ENCODE results near the gene TRPM4.
"Not testable (repeated sequence)": the region's sequence is repeated elsewhere in the genome, so short reads cannot be mapped to it uniquely, and the experiment has no call there.

TRPM4 gene

DNA sequence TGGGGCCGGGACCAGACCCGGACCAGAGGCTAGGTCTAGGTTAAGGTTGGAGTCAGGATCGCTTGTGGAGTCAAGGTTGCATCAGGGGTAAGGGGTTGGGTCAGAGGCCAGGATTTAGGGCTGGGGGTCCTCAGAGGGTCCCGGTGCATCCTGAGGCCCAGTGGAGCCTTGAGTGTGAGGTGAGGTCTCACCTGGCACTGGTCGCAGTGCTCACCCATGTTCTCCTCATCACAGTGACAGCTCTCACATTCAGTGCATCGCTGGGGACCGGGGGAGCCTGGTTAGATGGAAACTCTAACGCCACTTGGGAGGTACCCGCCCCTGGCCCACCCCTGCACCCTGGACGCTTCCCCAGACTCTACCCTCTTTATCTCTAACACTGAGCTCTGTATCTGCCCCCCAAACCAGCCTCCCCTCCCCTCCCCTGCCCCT lies 5.5 kb upstream of the TRPM4 start:
- DNase-seq: no peak

DNA sequence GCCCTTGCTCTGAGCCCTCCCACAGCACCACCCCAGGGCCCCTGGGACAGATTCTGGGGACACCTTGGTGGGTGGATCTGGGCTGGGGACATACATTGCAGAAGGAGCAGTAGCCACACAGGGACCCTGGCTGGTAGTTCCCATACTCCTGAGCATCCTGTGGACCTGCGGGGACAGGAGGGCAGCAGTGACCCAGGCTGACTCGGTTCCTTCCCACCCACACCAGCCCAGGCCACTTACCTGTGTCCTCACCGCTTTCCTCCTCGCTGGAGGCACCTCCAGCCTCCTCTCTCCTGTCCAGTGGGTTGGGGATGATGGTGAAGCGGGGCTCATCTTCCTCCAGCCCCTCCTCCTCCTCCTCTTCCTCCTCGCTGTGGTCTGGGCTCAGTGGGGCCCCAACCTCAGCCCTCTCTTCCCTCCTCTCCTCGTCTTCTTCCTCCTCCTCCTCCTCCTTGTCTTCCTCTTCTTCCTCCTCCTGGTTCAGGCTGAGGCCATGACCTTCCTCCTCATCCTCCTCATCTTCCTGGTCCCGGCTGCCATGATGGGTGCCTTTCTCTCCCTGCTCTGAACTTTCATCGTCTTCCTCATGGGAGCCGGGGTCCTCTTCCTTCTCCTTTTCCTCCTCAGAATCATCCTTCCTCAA lies 4.3 kb upstream of the TRPM4 start:
- DNase-seq: no peak

DNA sequence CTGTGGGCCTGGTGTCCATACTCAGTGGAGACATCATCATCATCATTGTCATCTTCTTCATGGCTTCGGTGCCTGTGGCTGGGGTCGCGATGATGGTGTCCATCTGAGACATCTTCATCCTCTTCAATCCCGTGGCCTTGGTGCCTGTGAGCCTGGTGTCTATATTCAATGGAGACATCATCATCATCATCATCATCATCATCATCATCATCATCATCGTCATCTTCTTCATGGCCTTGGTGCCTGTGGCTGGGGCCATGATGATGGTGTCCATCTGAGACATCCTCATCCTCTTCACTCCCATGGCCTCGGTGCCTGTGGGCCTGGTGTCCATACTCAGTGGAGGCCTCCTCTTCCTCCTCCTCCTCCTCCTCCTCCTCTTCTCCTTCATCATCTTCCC lies 3.3 kb upstream of the TRPM4 start:
- no peak for DNase-seq

DNA sequence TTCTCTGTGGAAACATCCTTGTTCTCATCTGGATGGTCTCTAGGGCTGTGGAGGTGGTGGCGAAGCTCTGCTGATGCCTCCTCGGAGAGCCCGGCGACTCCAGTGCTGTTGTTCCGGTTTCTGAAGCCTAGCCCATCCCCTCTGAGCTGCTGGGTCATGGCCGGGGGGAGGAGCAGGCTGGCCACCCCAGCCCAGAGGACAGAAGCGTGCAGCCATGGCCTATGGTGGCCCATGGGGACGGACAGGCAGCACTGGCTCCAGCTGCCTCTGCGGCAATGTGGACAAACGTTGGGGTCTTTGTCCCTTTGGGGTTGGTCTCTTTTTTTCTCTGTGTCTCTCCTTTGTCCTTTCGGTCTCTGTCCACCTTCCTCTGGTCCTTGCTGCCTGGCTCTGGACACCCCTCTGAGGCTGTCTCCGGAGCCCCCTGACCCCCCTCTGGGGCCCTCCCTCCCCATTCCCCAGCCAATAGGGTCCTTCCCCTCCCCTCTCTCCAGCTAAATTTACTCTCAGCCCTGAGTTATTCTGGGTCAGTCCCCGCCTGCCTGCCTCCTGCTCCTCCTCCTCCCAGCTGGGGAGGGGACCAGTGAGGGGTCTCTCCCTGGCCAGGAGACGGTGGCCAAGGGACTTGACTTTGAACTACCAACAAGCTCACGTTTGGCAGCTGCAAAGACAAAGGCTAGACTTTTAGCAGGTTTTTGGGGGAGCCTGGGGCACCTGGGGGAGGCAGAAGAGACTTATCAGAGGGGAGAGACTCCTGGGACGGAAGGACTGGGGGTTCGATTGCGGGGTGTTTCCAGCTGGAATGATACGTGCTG lies 2.4 kb upstream of the TRPM4 start, which contains the start of gene HRC:
Gene HRC, minus strand, starts transcription at position 392 of the 815 bp plus-strand sequence. Its CDS starts 159 bp downstream, at position 233.
- DNase-seq: no peak

DNA sequence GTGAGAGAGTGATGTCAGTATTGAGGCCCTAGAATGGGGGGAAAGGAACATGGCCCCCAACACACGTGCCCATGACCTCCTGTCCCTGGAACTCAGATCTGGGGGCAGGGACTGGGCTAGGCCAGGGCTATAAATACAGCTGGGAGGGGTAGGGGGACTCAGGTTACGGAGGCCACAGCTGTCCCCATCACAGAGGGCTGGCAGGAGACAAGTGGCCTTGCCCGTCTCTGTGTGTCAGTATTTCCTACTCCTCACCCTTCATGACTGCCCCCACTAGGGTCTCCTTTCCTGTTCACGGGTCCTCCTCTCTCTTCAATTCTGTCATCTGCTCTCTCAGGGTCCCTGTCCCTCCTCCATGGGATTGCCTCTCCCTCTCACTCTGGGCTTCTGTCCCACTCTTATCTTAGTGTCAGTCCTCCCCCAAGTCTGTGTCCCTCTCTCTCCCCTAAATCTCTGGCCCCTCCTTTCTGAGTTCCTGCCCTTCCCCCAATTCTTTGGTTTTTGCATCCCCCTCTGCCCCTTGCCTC lies 1.7 kb upstream of the TRPM4 start:
- no peak for DNase-seq

DNA sequence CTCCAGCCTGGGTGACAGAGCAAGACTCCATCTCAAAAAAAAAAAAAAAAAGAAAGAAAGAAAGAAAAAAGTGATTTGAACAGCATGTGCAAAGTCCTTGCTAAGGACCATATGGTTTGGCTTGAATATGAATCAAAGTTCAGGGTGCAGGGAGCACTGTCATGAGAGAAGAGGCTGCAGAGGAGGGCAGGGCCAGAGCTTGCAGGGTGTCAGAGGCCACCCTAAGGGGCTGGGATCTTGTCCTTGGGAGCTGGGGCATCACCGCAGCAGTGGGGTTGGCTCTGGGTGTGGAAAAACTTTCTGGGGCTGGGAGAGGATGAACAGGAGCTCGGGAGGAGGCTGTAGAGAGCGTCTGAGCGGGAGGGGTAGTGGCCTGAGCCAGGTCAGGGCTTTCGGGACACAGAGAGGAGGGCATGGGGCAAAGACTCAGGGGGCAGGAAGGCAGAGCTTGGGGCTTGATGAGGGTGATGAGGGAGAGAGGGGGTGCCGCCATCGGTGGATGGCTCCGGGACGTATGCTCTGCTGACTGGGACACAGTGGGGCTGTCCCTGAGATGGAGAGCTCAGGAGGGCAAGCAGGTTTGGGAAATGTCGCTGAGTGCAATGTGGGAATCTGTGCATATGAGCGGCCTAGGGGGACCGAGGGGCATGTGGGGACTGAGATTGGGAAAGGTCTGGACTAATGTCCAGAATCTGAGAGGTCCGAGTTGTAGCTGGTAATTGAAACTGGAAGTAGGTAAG lies 3.0 kb downstream of the TRPM4 start:
- no peak for DNase-seq

DNA sequence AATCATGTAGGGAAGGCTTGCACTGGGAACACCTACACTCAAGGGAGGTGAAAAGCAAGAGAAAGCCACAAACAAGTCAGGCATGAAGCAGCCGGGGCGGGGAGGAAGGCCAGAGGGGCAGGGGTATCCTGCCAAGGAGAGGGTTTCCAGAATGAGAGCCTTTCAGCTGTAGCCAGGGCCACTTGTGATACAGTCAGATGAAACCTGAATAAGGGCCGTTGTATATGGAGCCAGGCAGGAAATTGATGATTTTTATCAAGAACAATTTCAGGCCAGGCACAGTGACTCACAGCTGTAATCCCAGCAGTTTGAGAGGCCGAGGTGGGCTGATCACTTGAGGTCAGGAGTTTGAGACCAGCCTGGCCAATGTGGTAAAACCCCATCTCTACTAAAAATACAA lies 4.4 kb downstream of the TRPM4 start:
- no peak for DNase-seq

DNA sequence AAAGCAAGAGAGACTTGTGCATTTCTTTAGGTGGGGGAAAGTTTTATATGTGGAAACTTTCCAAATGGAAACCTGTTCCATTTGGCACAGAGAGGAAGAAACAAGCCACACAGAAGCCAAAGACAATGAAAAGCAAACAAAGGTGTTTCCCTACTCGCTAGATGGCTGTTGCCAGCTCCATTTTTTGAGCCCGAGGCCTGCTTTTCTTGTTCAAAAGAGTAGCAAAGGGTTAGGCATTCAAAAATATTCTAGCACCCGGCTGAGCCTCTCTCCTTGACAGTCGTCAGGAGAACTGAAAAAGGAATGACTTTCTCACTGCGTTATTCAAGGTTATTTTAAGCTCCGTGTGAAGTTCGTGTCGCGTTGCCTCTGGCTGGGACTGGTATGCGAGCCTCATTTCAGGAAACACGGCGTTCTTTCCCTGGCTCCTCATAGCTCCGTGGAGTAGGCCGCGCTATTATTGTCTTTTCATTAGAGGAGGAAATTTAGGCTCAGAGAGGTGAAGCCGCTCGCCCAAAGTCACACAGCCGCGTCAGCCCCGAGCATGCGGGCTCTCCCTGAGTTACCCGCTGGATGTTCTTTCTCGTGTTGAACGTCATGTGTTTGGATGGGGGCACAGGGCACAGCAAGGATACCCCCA lies 7.6 kb downstream of the TRPM4 start:
- DNase-seq: no peak

DNA sequence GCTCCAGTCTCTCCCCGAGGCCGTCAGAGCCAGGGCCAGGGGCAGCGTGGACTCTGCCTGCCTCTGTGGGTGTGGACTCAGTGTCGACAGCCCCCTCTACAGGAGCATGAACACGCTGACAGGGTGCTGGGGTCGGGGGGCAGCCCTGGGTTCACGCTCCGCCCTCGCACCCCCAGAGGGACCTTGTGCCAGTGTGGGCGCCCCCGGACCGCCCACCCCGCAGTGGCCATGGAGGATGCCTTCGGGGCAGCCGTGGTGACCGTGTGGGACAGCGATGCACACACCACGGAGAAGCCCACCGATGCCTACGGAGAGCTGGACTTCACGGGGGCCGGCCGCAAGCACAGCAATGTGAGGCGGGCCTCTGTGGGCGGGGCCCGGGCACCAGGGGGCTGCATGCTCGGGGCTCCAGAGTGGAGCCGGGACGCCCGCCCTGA lies 8.3 kb downstream of the TRPM4 start:
- no peak for DNase-seq

DNA sequence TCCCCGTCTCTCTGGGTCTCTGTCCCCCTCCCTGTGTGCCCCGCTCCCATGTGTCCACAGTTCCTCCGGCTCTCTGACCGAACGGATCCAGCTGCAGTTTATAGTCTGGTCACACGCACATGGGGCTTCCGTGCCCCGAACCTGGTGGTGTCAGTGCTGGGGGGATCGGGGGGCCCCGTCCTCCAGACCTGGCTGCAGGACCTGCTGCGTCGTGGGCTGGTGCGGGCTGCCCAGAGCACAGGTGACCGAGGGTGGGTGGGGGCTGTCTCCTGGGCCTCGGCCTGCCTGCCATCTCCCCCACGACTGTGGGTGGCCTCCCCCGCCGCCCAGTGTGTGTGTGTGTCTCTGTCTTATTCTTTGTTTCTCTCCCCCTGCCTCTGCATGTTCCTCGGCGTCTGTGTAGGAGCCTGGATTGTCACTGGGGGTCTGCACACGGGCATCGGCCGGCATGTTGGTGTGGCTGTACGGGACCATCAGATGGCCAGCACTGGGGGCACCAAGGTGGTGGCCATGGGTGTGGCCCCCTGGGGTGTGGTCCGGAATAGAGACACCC lies 10.3 kb downstream of the TRPM4 start:
- no peak for DNase-seq

DNA sequence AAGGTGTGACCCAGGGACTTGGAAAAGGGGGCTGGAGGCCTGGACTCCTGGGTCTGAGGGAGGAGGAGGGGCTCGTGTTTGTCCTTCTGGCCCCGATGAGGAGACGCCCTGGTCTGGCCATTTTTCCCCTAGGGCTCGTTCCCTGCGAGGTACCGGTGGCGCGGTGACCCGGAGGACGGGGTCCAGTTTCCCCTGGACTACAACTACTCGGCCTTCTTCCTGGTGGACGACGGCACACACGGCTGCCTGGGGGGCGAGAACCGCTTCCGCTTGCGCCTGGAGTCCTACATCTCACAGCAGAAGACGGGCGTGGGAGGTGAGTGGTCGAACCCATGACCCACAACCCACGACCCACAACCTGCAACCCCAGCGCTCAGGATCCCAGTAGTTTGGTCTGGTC lies 10.8 kb downstream of the TRPM4 start:
- no peak for DNase-seq

DNA sequence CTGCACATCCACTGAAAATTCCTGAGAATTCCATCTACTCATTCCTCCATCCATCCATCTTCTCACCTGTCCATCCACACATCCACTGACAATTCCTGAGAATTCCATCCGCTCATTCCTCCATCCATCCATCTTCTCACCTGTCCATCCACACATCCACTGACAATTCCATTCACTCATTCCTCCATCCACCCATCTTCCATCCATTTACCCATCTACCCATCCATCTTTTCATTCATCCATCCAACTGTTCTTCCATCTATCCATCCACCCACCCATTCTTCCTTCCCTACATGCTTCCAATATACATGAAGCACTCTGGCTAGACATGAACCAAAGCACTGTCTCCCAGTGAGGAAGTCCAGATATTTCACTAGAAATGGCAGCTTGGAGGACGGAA lies 15.6 kb downstream of the TRPM4 start:
- DNase-seq: no peak

DNA sequence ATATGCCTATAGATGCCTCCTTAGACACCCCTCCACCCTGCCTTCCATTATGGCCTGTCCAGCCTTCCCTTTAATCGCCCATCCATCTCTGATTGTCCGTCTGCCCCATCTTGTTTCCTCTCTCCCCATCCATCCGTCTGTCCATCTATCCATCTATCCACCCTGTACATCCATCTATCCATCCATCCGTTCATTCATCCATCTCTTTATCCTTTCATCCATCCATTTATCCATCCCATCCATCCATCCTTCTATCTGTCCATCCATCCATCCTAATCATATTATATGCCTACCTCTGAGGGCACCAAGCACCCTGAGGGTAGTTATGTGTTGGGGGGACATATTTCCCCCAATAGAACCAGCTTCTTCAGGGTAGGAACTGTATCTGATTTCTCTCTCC lies 23.1 kb downstream of the TRPM4 start:
- no peak for DNase-seq

DNA sequence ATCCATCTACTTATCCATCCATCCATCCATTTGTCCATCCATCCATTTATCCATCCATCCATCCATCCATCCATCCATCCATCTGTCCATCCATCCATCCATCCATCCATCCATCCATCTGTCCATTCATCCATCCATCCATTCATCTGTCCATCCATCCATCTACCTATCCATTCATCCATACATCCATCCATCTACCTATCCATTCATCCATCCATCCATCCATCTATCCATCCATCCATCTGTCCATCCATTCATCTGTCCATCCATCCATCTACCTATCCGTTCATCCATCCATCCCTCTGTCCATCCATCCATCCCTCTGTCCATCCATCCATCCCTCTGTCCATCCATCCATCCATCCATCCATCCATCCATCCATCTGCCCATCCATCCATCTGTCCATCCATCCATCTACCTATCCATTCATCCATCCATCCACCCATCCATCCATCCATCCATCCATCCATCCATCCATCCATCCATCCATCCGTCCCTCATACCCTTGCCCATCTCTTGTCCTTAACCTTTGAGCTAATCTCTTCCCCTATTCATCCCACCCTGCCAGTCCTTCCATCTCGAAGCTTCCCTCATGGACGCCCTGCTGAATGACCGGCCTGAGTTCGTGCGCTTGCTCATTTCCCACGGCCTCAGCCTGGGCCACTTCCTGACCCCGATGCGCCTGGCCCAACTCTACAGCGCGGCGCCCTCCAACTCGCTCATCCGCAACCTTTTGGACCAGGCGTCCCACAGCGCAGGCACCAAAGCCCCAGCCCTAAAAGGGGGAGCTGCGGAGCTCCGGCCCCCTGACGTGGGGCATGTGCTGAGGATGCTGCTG lies 24.6 kb downstream of the TRPM4 start:
- DNase-seq: not testable (repeated sequence)

DNA sequence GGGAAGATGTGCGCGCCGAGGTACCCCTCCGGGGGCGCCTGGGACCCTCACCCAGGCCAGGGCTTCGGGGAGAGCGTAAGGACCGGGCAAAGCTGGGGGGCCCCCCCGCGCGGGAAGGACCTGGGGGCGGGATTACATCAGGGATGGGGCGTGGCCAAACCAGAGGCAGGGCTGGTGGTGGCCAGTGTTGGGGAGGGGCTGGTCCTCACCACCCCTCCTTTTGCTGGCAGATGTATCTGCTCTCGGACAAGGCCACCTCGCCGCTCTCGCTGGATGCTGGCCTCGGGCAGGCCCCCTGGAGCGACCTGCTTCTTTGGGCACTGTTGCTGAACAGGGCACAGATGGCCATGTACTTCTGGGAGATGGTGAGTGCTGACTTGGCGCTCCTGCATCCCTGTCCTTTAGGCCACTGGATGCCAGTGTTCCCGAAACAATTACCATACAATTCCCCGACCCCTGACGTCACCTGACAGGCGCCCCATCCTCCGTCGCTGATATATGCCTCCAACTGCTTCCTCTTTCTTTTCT lies 25.3 kb downstream of the TRPM4 start:
- no peak for DNase-seq

DNA sequence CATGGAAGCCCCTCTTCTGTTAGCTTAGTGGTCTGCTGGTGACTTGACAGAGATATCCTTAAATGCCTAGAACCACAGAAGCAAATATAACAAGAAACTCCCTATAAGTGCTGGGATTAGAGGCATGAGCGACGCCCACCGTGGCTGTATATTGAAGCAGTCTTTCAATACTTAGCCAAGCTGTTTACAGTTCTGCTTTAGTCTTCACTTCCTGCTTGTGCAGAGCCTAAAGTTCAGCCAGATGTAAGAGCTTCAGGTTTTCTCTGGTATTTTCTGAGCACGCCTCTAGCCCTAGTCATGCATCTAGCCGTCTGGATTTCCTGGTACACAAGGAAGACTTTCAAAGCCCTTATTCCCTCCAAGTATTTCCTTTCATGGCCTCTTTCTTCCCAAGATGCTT lies 28.5 kb downstream of the TRPM4 start:
- no peak for DNase-seq

DNA sequence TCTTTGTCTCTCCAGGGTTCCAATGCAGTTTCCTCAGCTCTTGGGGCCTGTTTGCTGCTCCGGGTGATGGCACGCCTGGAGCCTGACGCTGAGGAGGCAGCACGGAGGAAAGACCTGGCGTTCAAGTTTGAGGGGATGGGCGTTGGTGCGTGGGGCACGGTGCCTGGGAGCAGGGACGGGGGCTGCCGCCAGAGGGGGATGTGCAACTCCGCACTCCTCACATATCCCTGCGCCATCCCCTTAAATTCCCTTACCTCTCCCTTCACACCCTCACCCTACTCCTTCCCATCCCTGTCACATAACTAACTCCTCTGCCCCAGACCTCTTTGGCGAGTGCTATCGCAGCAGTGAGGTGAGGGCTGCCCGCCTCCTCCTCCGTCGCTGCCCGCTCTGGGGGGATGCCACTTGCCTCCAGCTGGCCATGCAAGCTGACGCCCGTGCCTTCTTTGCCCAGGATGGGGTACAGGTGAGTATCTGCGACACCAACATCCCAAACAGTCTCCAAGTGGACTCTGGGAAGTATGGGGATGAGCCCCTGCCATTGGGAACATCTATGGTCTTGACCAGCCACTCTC lies 31.1 kb downstream of the TRPM4 start:
- DNase-seq: no peak

DNA sequence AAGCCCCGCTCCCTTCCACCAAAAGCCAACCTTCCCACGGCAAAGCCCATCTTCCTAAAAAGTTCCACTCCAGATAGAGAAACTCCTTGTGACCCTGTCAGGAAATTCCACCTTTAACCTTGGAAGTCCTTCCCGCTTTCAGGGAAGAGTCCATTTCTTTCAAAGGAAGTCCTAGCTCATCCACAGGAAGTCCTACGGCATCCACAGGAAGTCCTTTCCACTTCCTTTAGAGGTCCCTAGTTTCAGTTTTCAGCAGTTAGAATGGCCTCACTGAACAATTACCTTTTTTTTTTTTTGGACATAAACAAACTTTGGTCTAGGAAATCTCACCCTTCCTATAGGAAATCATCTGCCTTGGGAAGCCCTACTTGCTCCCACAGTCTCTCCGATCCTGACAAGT lies 31.7 kb downstream of the TRPM4 start:
- no peak for DNase-seq

DNA sequence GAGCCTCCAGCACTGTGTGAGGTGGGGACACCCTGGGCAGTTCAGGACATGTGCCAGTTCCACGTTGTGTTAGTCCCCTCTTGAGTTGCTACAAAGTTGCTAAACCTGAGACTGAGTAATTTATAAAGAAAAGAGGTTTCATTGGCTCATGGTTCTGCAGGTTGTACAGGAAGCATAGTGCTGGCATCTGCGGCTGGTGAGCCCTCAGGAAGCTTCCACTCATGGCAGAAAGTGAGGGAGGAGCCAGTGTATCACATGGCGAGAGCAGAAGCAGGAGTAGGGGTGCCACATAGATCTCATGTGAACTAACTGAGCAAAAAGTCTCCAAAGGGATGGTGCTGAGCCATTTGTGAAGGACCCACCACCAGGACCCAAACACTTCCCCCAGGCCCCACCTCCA lies 33.2 kb downstream of the TRPM4 start:
- DNase-seq: no peak

DNA sequence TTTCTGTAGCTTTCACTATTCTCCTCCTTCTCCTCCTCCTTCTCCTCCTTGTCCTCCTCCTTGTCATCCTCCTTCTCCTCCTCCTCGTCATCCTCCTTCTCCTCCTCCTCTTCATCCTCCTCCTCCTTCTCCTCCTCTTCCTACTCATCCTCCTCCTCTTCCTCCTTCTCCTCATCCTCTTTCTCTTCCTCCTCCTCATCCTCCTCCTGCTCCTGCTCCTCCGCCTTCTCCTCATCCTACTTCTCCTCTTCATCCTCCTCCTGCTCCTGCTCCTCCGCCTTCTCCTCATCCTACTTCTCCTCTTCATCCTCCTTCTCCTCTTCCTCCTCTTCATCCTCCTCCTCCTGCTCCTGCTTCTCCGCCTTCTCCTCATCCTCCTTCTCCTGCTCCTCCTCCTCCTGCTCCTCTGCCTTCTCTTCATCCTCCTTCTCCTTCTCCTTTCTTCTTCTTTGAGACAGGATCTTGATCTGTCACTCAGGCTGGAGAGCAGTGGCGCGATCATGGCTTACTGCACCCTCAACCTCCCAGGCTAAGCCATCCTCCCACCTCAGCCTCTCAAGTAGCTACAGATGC lies 36.3 kb downstream of the TRPM4 start:
- DNase-seq: no peak

DNA sequence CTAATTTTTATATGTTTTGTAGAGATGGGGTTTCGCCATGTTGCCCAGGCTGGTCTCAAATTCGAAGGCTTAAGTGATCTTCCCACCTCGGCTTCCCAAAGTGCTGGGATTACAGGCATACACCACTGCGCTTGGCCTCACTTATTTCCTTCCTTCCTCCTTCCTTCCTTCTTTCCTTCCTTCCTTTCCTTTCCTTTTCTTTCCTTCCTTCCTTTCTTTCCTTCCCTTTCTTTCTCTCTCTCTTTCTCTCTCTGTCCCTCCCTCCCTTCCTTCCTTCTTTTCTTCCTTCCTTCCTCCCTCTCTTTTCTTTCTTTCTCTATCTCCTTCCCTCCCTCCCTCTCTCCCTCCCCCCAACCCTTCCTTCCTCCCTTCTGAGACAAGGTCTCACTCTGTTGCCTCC lies 36.8 kb downstream of the TRPM4 start:
- no peak for DNase-seq
